ENCODE measurements around the gene LYL1. TPM values are rescaled to one million over a fixed set of nuclear protein-coding genes. Genes with fewer than 3 reads are reported as not detected.

The LYL1 gene
- total RNA-seq, 1 donor from 2014 or later = 6.3 TPM

DNA sequence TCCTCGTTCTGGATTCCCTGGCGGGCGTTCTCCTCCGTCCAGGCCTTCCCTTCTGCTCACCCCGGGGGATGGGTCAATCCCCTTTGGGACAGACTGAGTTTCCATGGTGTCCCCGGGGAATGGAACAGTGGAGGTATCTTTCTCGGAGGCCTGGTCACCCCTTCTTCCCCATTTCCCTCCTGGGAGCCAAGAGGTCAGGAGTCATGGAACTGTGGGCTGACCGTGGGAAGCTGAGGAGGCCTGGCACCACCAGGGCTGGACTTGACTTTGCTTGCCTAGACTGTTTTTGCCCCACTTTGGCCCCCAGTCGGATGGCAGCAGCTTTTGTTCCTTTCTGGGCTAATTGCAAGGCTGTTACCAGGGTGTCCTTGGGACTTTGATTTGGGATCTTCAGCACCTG lies 17.4 kb upstream of the LYL1 start:
- TF ChIP-seq, protein P1, sequence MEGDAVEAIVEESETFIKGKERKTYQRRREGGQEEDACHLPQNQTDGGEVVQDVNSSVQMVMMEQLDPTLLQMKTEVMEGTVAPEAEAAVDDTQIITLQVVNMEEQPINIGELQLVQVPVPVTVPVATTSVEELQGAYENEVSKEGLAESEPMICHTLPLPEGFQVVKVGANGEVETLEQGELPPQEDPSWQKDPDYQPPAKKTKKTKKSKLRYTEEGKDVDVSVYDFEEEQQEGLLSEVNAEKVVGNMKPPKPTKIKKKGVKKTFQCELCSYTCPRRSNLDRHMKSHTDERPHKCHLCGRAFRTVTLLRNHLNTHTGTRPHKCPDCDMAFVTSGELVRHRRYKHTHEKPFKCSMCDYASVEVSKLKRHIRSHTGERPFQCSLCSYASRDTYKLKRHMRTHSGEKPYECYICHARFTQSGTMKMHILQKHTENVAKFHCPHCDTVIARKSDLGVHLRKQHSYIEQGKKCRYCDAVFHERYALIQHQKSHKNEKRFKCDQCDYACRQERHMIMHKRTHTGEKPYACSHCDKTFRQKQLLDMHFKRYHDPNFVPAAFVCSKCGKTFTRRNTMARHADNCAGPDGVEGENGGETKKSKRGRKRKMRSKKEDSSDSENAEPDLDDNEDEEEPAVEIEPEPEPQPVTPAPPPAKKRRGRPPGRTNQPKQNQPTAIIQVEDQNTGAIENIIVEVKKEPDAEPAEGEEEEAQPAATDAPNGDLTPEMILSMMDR (IDR thresholded peaks at IDR 0.05; ENCODE audit: borderline replicate concordance) = no peak
- peak overlapping the region; percentile 87 for H3K4me3 ChIP-seq
- DNase-seq = no peak
- no peaks in the 10 kb centered on the region for H3K36me3 ChIP-seq
- H3K27ac ChIP-seq (replicated peaks) = no peak overlapping the region
- H3K4me1 ChIP-seq = peaks cover 57% of the 10 kb centered on the region
- no peaks in the 10 kb centered on the region for H3K27me3 ChIP-seq (ENCODE audit: low read depth)
- intact Hi-C loops (cut with micrococcal nuclease) = no loop called here
- H3K9me3 ChIP-seq (replicated peaks) = no peaks in the 10 kb centered on the region

DNA sequence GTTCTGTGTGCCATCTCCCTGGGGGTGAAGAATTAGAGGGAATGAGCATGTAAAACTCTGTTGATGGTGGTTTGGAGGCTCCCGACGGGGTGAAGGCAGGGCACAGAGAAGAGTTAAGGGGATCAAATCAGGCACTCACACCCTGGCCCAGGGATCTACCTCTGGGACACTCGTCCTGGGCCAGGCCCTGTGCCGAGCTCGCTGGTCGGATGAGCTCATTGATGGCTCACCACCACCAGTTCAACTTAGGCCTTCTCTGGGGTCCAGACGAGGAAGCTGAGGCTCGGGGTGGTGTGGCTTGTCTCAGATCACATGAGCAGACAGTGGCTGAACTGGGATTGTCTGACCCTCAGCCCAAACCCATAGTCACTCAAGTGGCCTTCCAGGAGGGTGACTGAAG lies 17.0 kb upstream of the LYL1 start:
- Histone ChIP-seq H3K27me3 (ENCODE audit: low read depth) (no peaks in the 10 kb centered on the region), H3K4me1 (peaks cover 58% of the 10 kb centered on the region), H3K27ac (replicated peaks) (no peak overlapping the region), H3K9me3 (replicated peaks) (no peaks in the 10 kb centered on the region), H3K36me3 (no peaks in the 10 kb centered on the region), H3K4me3 (peak overlapping the region; percentile 87)
- intact Hi-C loops (cut with micrococcal nuclease) = no loop called here
- TF ChIP-seq, protein P1 (IDR thresholded peaks at IDR 0.05; ENCODE audit: borderline replicate concordance) = no peak
- DNase-seq = no peak

DNA sequence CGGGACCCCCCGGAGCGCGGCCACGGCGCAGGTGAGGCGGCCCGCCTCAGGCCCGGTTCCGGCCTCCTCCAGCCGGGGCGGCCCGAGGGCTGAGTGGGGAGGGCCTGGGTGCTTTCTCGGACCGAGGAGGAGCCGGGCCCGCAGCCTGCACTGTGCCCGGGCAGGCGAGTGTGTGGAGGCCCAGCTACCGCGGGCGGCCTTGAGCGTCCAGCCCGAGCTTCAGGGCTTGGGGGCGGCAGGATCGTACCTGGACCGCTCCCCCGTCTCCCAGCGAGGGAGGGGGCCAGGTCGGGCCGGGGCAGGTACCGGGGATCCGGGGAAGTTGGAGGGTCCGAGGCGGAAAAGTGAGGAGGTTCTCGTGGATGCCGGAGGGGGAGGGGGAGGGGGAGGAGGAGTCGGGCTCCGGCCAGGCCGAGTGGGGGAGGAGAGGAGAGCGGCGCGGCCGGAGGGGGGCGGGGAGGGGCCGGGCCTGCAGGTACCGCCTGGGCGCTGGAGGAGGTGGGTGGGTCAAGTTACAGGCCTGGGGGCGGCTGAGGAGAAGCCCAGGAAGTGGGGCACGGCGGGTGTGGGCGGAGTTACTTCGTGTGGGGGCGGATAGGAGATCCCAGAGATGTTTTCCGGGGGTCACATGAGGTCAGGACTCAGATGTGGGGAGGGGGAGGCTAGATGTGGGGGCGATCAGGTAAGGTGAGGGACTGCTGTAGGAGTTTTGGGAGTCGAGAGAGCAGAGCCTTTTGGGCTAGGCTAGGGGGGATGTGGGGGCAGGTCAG lies 16.0 kb upstream of the LYL1 start:
- Histone ChIP-seq H3K9me3 (replicated peaks) (no peaks in the 10 kb centered on the region), H3K4me1 (peaks cover 58% of the 10 kb centered on the region), H3K36me3 (peaks cover 5% of the 10 kb centered on the region), H3K4me3 (peak overlapping the region; percentile 87), H3K27ac (replicated peaks) (peak overlapping the region; percentile 69), H3K27me3 (ENCODE audit: low read depth) (no peaks in the 10 kb centered on the region)
- intact Hi-C loops (cut with micrococcal nuclease) = no loop called here
- DNase-seq = peak; percentile 43
- TF ChIP-seq, protein P1 (IDR thresholded peaks at IDR 0.05; ENCODE audit: borderline replicate concordance) = no peak

DNA sequence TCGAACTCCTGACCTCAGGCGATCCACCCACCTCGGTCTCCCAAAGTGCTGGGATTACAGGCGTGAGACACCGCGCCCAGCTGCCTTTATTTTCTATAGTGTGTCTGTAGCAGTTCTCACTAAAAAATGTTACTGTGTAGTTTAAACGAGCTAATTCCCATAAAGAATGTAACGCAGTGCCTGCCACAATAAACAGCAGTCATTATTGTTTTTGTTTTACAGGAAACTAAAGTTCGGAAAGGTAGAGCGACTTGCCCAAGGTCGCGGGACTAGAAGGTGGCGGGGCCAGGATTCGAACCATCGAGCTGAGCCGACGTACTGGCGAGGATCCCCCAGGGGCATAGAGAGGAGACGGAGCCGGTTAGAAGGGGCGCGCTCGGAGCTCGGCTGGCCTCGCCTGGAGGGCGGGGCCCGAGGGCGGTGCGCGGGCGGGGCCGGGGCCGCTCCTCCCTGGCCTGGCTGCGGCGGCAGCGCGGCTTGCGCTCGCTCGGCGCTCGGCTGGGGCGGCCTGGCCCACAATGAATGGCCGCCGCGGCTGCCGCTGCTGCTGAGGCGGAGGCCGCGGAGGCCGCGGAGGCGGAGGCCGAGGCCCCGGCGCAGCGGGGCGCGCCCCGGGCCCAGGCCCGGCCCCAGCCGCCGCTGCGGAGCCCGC lies 15.2 kb upstream of the LYL1 start, which contains the start of gene NACC1:
TSS of gene NACC1 (plus strand) at position 493 of the 652 bp plus-strand sequence. CDS start 16,944 bp downstream, outside the sequence.
- Histone ChIP-seq H3K4me3 (peak within 1 kb of the TSS; percentile 87), H3K4me1 (peaks cover 58% of the 10 kb centered on the region), H3K9me3 (replicated peaks) (no peaks in the 10 kb centered on the region), H3K36me3 (peaks cover 12% of the 10 kb centered on the region), H3K27ac (replicated peaks) (peak within 1 kb of the TSS; percentile 81), H3K27me3 (ENCODE audit: low read depth) (no peaks in the 10 kb centered on the region)
- intact Hi-C loops (cut with micrococcal nuclease) = no loop called here
- TF ChIP-seq, protein P1 (IDR thresholded peaks at IDR 0.05; ENCODE audit: borderline replicate concordance) = no peak
- DNase-seq = peak; percentile 91

DNA sequence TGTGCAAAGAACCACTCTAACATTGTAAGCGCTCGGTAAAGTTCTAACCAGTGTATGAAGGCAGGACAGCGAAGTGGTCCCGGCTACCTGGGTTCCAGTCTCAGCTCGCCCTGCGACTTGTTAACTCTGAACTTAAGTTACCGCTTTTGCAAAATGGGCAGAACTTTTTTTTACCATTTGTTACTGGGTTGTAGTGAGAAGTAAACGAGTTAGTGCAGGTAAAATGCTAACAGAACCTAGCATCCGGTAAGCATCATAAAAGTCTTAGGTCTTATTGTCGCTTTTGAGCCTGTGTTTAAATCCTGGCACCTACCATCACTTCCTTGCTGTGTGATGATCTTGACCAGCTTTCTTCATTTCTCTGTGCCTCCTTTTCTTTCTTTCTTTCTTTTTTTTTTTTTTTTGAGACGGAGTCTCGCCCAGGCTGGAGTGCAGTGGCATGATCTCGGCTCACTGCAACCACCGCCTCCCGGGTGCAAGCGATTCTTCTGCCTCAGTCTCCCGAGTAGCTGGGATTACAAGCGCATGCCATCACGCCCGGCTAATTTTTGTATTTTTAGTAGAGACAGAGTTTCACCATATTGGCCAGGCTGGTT lies 14.6 kb upstream of the LYL1 start:
- H3K4me3 ChIP-seq = peak overlapping the region; percentile 87
- intact Hi-C loops (cut with micrococcal nuclease) = no loop called here

More for the DNA sequence above, 14.6 kb upstream of the LYL1 start:
- H3K27me3 ChIP-seq (ENCODE audit: low read depth) = no peaks in the 10 kb centered on the region
- TF ChIP-seq, protein P1 (IDR thresholded peaks at IDR 0.05; ENCODE audit: borderline replicate concordance) = no peak
- peaks cover 18% of the 10 kb centered on the region for H3K36me3 ChIP-seq
- no peak for DNase-seq
- H3K27ac ChIP-seq (replicated peaks) = peak overlapping the region; percentile 81
- H3K9me3 ChIP-seq (replicated peaks) = no peaks in the 10 kb centered on the region
- H3K4me1 ChIP-seq = peaks cover 58% of the 10 kb centered on the region
